ENCODE results near the gene XYLT1.

The XYLT1 gene

DNA sequence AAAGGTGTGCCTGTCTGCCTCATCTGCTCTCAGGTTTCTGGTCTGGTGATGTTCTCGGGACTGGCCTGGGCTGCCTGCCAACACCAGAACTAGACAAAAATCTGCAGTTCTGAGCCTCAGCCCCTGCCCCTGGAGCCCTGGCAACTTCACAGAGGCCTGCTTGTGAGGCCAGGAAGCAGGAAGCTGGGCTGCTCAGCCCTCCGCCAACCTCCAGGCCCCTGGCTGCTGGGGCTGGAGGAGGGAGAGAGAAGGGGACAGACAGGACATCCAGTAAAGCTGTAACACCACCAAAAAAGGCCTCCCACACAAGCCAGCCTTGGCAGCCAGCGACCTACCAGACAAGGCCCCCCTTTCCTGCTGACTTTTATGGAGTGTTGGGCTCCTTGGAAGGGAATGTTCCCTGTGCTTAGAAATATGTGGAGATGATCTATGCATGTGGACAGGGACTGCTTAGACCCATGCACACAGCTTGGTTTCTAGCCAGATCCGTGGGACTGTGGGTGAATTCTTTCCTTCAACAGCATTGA, 157.6 kb downstream of the XYLT1 start:
- H3K4me1 ChIP-seq (ENCODE audit: low read length): no peaks in the 10 kb centered on the region; the same call in 1 of the 2 replicates
- H4K20me1 ChIP-seq (ENCODE audit: insufficient read depth, low read length): no peaks in the 10 kb centered on the region
- no peak overlapping the region for H3K4me2 ChIP-seq (ENCODE audit: low read length)
- no peaks in the 10 kb centered on the region for H3K27me3 ChIP-seq (ENCODE audit: low read depth, low read length)
- no peak for TF ChIP-seq EZH2phosphoT487 (IDR thresholded peaks at IDR 0.05; ENCODE audit: low read depth)
- no peak for TF ChIP-seq CTCF (IDR thresholded peaks at IDR 0.05; ENCODE audit: low read depth, low read length)
- H3K9me3 ChIP-seq (ENCODE audit: insufficient read depth, low read length): no peaks in the 10 kb centered on the region
- H2AFZ ChIP-seq (ENCODE audit: low read depth, low read length): no peak overlapping the region
- no peaks in the 10 kb centered on the region for H3K79me2 ChIP-seq (ENCODE audit: low read length)
- H3K27ac ChIP-seq (ENCODE audit: low read length): no peak overlapping the region
- no peak overlapping the region for H3K9ac ChIP-seq (ENCODE audit: low read length)
- no peaks in the 10 kb centered on the region for H3K36me3 ChIP-seq (replicated peaks; ENCODE audit: low read depth, low read length)
- no peak overlapping the region for H3K4me3 ChIP-seq (ENCODE audit: low read length)

- TF ChIP-seq CTCF (IDR thresholded peaks at IDR 0.05; ENCODE audit: low read depth, low read length): no peak
- TF ChIP-seq EZH2phosphoT487 (IDR thresholded peaks at IDR 0.05; ENCODE audit: low read depth): no peak
- Histone ChIP-seq H3K36me3 (replicated peaks; ENCODE audit: low read depth, low read length) (no peaks in the 10 kb centered on the region), H3K79me2 (ENCODE audit: low read length) (no peaks in the 10 kb centered on the region), H3K4me2 (ENCODE audit: low read length) (no peak overlapping the region), H3K4me3 (ENCODE audit: low read length) (no peak overlapping the region), H3K9ac (ENCODE audit: low read length) (no peak overlapping the region), H3K27me3 (ENCODE audit: low read depth, low read length) (no peaks in the 10 kb centered on the region), H2AFZ (ENCODE audit: low read depth, low read length) (no peak overlapping the region), H3K4me1 (ENCODE audit: low read length) (no peaks in the 10 kb centered on the region; the same call in 1 of the 2 replicates), H4K20me1 (ENCODE audit: insufficient read depth, low read length) (no peaks in the 10 kb centered on the region), H3K27ac (ENCODE audit: low read length) (no peak overlapping the region), H3K9me3 (ENCODE audit: insufficient read depth, low read length) (no peaks in the 10 kb centered on the region)
Measured at GRCh38 chr16:17312094-17312710, 158.6 kb downstream of the XYLT1 start.

GRCh38 chr16:17311333-17312093, 159.2 kb downstream of the XYLT1 start:
- Histone ChIP-seq H3K36me3 (replicated peaks; ENCODE audit: low read depth, low read length) (no peaks in the 10 kb centered on the region), H2AFZ (ENCODE audit: low read depth, low read length) (no peak overlapping the region), H3K4me3 (ENCODE audit: low read length) (no peak overlapping the region), H4K20me1 (ENCODE audit: insufficient read depth, low read length) (no peaks in the 10 kb centered on the region), H3K9ac (ENCODE audit: low read length) (no peak overlapping the region), H3K27me3 (ENCODE audit: low read depth, low read length) (no peaks in the 10 kb centered on the region), H3K4me1 (ENCODE audit: low read length) (no peaks in the 10 kb centered on the region; the same call in 1 of the 2 replicates), H3K4me2 (ENCODE audit: low read length) (no peak overlapping the region), H3K79me2 (ENCODE audit: low read length) (no peaks in the 10 kb centered on the region), H3K9me3 (ENCODE audit: insufficient read depth, low read length) (no peaks in the 10 kb centered on the region), H3K27ac (ENCODE audit: low read length) (no peak overlapping the region)
- no peak for TF ChIP-seq CTCF (IDR thresholded peaks at IDR 0.05; ENCODE audit: low read depth, low read length)
- TF ChIP-seq EZH2phosphoT487 (IDR thresholded peaks at IDR 0.05; ENCODE audit: low read depth): no peak

GRCh38 chr16:17309510-17309909, 161.2 kb downstream of the XYLT1 start:
- Histone ChIP-seq H3K4me1 (ENCODE audit: low read length) (peaks cover 15% of the 10 kb centered on the region), H3K36me3 (replicated peaks; ENCODE audit: low read depth, low read length) (no peaks in the 10 kb centered on the region), H3K4me3 (ENCODE audit: low read length) (no peak overlapping the region), H2AFZ (ENCODE audit: low read depth, low read length) (no peak overlapping the region), H3K27ac (ENCODE audit: low read length) (no peak overlapping the region), H3K79me2 (ENCODE audit: low read length) (no peaks in the 10 kb centered on the region), H4K20me1 (ENCODE audit: insufficient read depth, low read length) (no peaks in the 10 kb centered on the region), H3K9ac (ENCODE audit: low read length) (no peak overlapping the region), H3K4me2 (ENCODE audit: low read length) (no peak overlapping the region), H3K9me3 (ENCODE audit: insufficient read depth, low read length) (no peaks in the 10 kb centered on the region), H3K27me3 (ENCODE audit: low read depth, low read length) (peaks cover 5% of the 10 kb centered on the region; the same call in 1 of the 2 replicates)
- TF ChIP-seq CTCF (IDR thresholded peaks at IDR 0.05; ENCODE audit: low read depth, low read length): no peak
- TF ChIP-seq EZH2phosphoT487 (IDR thresholded peaks at IDR 0.05; ENCODE audit: low read depth): no peak

All from OCI-LY3 (cell line).